HCT116 (cell line): ENCODE measurements around the gene APOA5. TPM values are rescaled to one million over a fixed set of nuclear protein-coding genes. Genes with fewer than 3 reads are reported as not detected.

Experiments
- ATAC-seq: fragments of 200-7000 bp; cut with Tn5 transposase; 2 replicates; pipeline ENCODE4 v1.9.1; 2020; ENCODE audit warnings: mild to moderate bottlenecking, moderate library complexity
- BruUV-seq: library from RNA; stranded (reverse); fragments of 400-500 nt; replicated peaks from 2 replicates; lab custom pipeline; 2021; lab: Mats Ljungman, UMichigan
- CTCF ChIA-PET: fragments of 300-600 bp; sonication (Branson Sonifier 250); formaldehyde crosslinking; loops from one replicate; lab custom pipeline; 2021; ENCODE audit warnings: antibody characterized with exemption; lab: Charles Lee
- POLR2A ChIA-PET: fragments of 300-600, 350-600 bp; sonication (Branson Sonifier 250); formaldehyde crosslinking; loops from one replicate; lab custom pipeline; 2021; ENCODE audit warnings: antibody characterized with exemption; lab: Charles Lee
- RAD21 ChIA-PET, 2 experiments: fragments of 300-600 bp; sonication (Branson Sonifier 250); formaldehyde crosslinking; loops; one replicate each; lab custom pipeline; 2023; ENCODE audit warnings: low total read pairs in 2 of 2; ENCODE audit not compliant: uncharacterized antibody in 2 of 2, unreplicated experiment in 2 of 2, low non-redundant PET in 1 of 2; lab: Charles Lee
- DNase-seq: peaks from one replicate; pipeline ENCODE4 v3.0.0-alpha.2; 2010; ENCODE audit warnings: low read depth, low spot score
- H2AFZ ChIP-seq: fragments of 200-600 bp; shearing (Covaris generic), sonication (generic); 2 replicates; pipeline ENCODE4 v1.6.1; 2017; ENCODE audit warnings: low read depth, mixed run types, mixed read lengths, antibody characterized with exemption, low read length; ENCODE audit not compliant: poor library complexity, severe bottlenecking
- H3K27ac ChIP-seq: 2 replicates; pipeline ENCODE4 v1.5.1; 2012; ENCODE audit warnings: low read depth, low read length
- H3K27me3 ChIP-seq: fragments of 200-600 bp; sonication (generic); 2 replicates; pipeline ENCODE4 v1.6.1; 2016; ENCODE audit warnings: mixed run types, low read length, mixed read lengths; ENCODE audit not compliant: insufficient read depth
- H3K36me3 ChIP-seq, 2 experiments: fragments of 200-500 bp in 1 of 2; fragments of 200-600 bp in 1 of 2; sonication (Bioruptor generic) in 1 of 2; sonication (generic) in 1 of 2; 2 replicates each; pipeline versions ENCODE4 v1.5.1 to v1.6.1; 2014 to 2016; ENCODE audit warnings: low read length in 2 of 2, inconsistent platforms in 1 of 2, mixed read lengths in 1 of 2, mixed run types in 1 of 2; ENCODE audit not compliant: insufficient read depth in 2 of 2, control insufficient read depth in 1 of 2
- H3K4me1 ChIP-seq, 2 experiments: fragments of 200-600 bp in 1 of 2; sonication (generic) in 1 of 2; 2 replicates each; pipeline versions ENCODE4 v1.5.1 to v1.6.1; 2012 to 2017; ENCODE audit warnings: low read length in 2 of 2, inconsistent platforms in 1 of 2, mild to moderate bottlenecking in 1 of 2, mixed read lengths in 1 of 2, mixed run types in 1 of 2, moderate library complexity in 1 of 2; ENCODE audit not compliant: insufficient read depth in 2 of 2, control insufficient read depth in 1 of 2
- H3K4me2 ChIP-seq: fragments of 200-600 bp; sonication (generic); 2 replicates; pipeline ENCODE4 v1.6.1; 2017; ENCODE audit warnings: mixed run types, low read length, mixed read lengths
- H3K4me3 ChIP-seq, 2 experiments: fragments of 200-600 bp in 1 of 2; sonication (generic) in 1 of 2; replicated peaks in 1 of 2; 2 replicates each; pipeline ENCODE4 v1.5.1; 2011 to 2016; ENCODE audit warnings: low read length in 2 of 2, control low read depth in 1 of 2, low read depth in 1 of 2, mild to moderate bottlenecking in 1 of 2, mixed read lengths in 1 of 2, mixed run types in 1 of 2
- H3K79me2 ChIP-seq: fragments of 200-600 bp; sonication (generic); 2 replicates; pipeline ENCODE4 v1.6.1; 2017; ENCODE audit warnings: mild to moderate bottlenecking, mixed run types, low read length, moderate library complexity, mixed read lengths; ENCODE audit not compliant: insufficient read depth
- H3K9ac ChIP-seq: fragments of 200-600 bp; sonication (generic); 2 replicates; pipeline ENCODE4 v1.6.1; 2016; ENCODE audit warnings: low read length, mixed read lengths
- H3K9me2 ChIP-seq: fragments of 200-600 bp; sonication (generic), shearing (Covaris generic); 2 replicates; pipeline ENCODE4 v1.6.1; 2017; ENCODE audit warnings: mixed run types, mild to moderate bottlenecking, moderate library complexity; ENCODE audit not compliant: insufficient read depth
- H3K9me3 ChIP-seq, 2 experiments: fragments of 200-500 bp in 1 of 2; fragments of 200-600 bp in 1 of 2; sonication (Bioruptor generic) in 1 of 2; sonication (generic) in 1 of 2; 2 replicates each; pipeline ENCODE4 v1.6.1; 2014 to 2017; ENCODE audit warnings: low read length in 2 of 2, mixed read lengths in 2 of 2, inconsistent platforms in 1 of 2, low read depth in 1 of 2, mild to moderate bottlenecking in 1 of 2, mixed run types in 1 of 2, moderate library complexity in 1 of 2; ENCODE audit not compliant: control insufficient read depth in 1 of 2, insufficient read depth in 1 of 2
- H4K20me1 ChIP-seq: fragments of 200-600 bp; sonication (generic), shearing (Covaris generic); 2 replicates; pipeline ENCODE4 v1.6.1; 2017; ENCODE audit warnings: mixed run types, mild to moderate bottlenecking, moderate library complexity; ENCODE audit not compliant: insufficient read depth
- CTCF ChIP-seq, 3 experiments: fragments of 200-600 bp in 1 of 3; sonication (generic) in 1 of 3; IDR thresholded peaks in 2 of 3; conservative IDR thresholded peaks in 1 of 3; 2 replicates each; pipeline ENCODE4 v1.5.1; 2012 to 2017; ENCODE audit warnings: low read depth in 2 of 3, low read length in 2 of 3, antibody characterized with exemption in 1 of 3, borderline replicate concordance in 1 of 3, control low read depth in 1 of 3, mild to moderate bottlenecking in 1 of 3, mixed read lengths in 1 of 3, mixed run types in 1 of 3, moderate library complexity in 1 of 3; ENCODE audit not compliant: insufficient read depth in 1 of 3
- EGR1 ChIP-seq: IDR thresholded peaks from 2 replicates; pipeline ENCODE4 v1.6.1; 2012; ENCODE audit warnings: low read depth
- FOSL1 ChIP-seq: IDR thresholded peaks from 2 replicates; pipeline ENCODE4 v1.6.1; 2012; ENCODE audit warnings: low read depth
- JUND ChIP-seq: IDR thresholded peaks from 2 replicates; pipeline ENCODE4 v1.6.1; 2012
- MAX ChIP-seq: IDR thresholded peaks from 2 replicates; pipeline ENCODE4 v1.6.1; 2012
- RAD21 ChIP-seq: IDR thresholded peaks from 2 replicates; pipeline ENCODE4 v1.6.1; 2012; ENCODE audit warnings: low read depth, mild to moderate bottlenecking
- TCF7L2 ChIP-seq: IDR thresholded peaks from 2 replicates; pipeline ENCODE4 v1.7.0; 2011; ENCODE audit warnings: borderline replicate concordance, inconsistent platforms; ENCODE audit not compliant: insufficient read depth, insufficient read length; ENCODE audit errors: extremely low read depth
- ZBTB33 ChIP-seq: IDR thresholded peaks from 2 replicates; pipeline ENCODE4 v1.6.1; 2011; ENCODE audit warnings: mild to moderate bottlenecking, low read length, moderate library complexity; ENCODE audit not compliant: insufficient replicate concordance; ENCODE audit errors: extremely low read depth
- intact Hi-C: fragments of 100-400 bp; cut with micrococcal nuclease; formaldehyde crosslinking; loops from 2 replicates; pipeline ENCODE4 v1.10.0; 2022
- total RNA-seq: library from RNA; stranded (reverse); gene quantifications from one replicate; pipeline ENCODE4 v1.2.1, GENCODE V29; 2021; ENCODE audit not compliant: unreplicated experiment

APOA5 gene
- total RNA-seq, 1 experiment from 2014 or later: 0.12 TPM

- Histone ChIP-seq H4K20me1 (no peaks in the 10 kb centered on the region), H3K9ac (no peak overlapping the region), H3K9me2 (no peaks in the 10 kb centered on the region), H3K4me2 (no peak overlapping the region), H3K27ac (no peak overlapping the region), H3K9me3 (no peaks in the 10 kb centered on the region), H3K4me3 (no peak overlapping the region), H3K4me1 (peaks cover 0 to 19% of the 10 kb centered on the region in 2 experiments; a peak in 2 of 4 replicates), H3K27me3 (no peaks in the 10 kb centered on the region), H3K79me2 (no peaks in the 10 kb centered on the region), H2AFZ (no peak overlapping the region), H3K36me3 (no peaks in the 10 kb centered on the region)
- DNase-seq (no peak), ATAC-seq (no peak)
- intact Hi-C loops: no loop called here
- BruUV-seq: no TSS peak
- RAD21 ChIA-PET: no interaction called here
- CTCF ChIA-PET: interaction anchor here (1.6 kb wide), 1 partner anchor 8 kb away, joined by 4 read pairs; the partner anchor contains the start of gene ZPR1
- TF ChIP-seq CTCF (IDR thresholded peaks at IDR 0.05 in 2 of 3, conservative IDR thresholded peaks at IDR 0.05 in 1 of 3; ENCODE audit: borderline replicate concordance in 1 of 3, insufficient read depth in 1 of 3, low read depth in 2 of 3, low read length in 2 of 3) (no peak), FOSL1 (no peak), ZBTB33 (no peak), TCF7L2 (no peak), EGR1 (no peak), RAD21 (no peak), JUND (no peak), MAX (no peak)
- POLR2A ChIA-PET: no interaction called here
Observed at GRCh38 chr11:116796548-116796947, 4.9 kb upstream of the APOA5 start.
